GM15510 (cell line): Measurements from ENCODE around the gene SLC5A10.

Experiments
- POLR2A ChIP-seq: IDR thresholded peaks from 3 replicates; pipeline ENCODE4 v1.6.1; 2011; ENCODE audit warnings: borderline replicate concordance; ENCODE audit not compliant: insufficient read length; ENCODE audit errors: extremely low read depth

SLC5A10 gene

DNA sequence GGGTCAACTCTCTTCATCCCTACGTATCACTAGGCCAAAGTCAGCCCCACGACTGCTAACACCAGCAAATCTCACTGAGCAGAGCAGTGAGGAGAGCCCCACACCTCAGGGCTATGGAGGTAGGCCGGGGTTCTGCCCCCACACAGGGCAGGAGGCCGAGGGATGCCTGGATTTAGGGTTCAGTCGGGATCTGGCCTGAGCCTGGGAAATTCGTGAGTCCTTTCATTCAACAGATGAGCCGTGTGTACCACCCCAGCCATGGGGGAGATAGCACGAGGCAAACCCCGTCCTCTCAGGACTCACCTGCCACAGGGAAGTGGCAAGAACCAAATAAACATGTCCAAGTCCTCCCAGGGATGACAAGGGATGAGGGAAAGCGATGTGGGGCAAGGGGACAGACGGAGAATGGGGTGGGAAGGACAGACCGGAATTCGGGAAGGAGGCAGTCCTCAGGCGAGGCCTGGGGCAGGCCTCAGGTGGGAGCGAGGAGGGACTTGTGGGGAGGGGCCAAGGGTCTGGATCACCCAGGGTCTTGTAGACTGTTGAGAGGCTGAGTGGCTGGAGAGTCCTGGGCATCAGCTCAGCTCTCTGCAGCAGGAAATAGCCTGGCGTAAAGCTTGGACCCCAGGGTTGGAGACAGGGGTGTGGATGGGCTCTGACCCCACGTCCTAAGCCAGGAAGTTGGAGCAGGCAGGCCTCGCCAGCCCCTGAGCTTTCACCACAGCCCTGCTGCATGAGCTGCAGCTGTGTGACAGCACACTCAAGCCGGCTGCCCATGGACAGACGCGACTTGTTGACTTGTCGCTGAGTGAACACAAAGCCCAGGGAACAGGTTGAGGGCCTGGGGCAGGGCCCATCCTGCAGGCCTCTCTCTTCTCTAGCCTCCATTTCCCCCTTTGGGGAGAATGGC lies 60.5 kb downstream of the SLC5A10 start:
- no peak for TF ChIP-seq POLR2A

- TF ChIP-seq POLR2A: no peak
These were observed 61.3 kb downstream of the SLC5A10 start for GRCh38 chr17:19013226-19013625.

DNA sequence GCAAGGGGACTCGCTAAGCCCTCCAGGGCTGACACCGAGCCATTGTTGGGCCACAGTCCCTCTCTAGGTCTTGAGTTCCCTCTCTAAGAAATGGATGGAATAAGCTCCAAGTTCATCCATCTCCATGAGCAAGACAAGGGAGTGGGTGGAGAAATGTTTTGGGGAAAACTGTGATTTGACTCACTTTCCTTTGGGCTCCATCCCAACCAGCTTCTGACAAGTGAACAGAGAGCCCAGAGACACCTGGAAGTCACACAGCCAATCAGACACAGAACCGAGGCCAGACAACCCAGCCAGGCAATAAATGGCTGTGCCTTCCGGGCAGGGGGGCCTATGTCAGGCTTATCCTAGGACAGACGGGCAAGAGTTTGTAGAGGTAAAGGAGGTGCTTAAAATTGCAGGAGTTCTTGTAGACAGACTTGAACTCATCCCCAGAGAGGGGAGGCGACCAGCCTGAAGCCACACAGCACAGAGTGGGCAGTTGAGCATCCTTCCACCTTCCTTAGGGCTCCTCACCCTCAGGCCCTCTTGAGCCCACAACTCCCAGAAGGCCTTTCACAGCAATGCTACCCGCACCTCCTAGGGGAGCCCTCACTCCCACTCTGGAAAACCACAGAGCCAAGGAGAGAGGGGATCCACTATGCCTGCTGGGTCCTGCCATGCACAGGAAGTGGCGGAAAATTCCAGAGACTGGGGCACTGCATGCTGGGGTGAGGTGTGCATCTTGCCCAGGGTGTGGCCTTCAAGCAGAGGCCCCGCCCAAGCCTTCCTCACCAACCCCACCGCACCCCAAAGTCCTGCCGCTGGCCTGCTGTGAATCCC lies 62.1 kb downstream of the SLC5A10 start:
- TF ChIP-seq POLR2A: no peak

DNA sequence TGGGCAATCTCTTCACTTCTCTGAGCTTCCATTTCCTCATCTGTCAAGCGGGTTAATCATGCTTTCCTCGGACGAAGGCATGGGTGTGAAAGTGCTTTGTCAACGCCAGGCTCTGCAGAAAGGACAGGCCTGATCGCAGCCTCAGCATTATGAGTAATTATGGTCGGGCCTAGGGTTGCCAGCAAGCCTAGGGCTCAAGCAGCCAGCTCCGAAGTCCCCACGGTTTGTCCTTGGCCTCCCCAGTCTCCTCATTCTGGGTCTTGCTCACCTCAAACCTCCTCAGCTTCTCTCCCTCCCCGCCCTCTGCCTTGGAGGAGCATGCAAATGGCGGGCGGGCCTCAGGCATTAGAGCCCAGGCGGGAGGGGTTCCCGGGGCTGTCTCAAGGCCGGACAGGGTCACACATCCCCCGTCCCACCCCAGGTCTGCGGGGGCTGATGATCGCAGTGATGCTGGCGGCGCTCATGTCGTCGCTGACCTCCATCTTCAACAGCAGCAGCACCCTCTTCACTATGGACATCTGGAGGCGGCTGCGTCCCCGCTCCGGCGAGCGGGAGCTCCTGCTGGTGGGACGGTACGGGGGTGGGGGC lies 62.8 kb downstream of the SLC5A10 start:
- TF ChIP-seq POLR2A: no peak

GRCh38 chr17:19015428-19015827 lies 63.5 kb downstream of the SLC5A10 start:
- TF ChIP-seq POLR2A: no peak

DNA sequence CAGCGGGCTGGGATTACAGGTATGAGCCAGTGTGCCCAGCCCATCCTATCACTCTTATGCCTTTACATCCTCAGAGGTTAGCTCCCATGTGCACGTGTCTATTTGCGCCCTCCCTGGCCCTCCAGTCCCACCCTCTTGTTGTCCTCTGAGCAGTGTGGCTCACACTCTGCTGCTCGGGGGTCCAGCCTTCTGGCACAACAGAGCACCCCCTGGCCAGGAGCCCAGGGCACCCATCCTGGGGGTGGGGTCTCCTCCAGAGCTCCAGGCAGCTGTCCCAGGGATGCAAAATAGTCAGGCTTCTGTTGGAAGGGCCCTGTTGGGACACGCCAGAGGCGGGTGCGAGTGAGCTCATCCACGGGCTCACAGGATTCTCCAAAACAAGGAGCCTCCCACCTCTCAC lies 64.3 kb downstream of the SLC5A10 start:
- TF ChIP-seq POLR2A: no peak

- no peak for TF ChIP-seq POLR2A
These were observed 64.9 kb downstream of the SLC5A10 start for GRCh38 chr17:19016881-19017280.

- TF ChIP-seq POLR2A: no peak
These were observed 65.4 kb downstream of the SLC5A10 start for GRCh38 chr17:19017401-19017800.

DNA sequence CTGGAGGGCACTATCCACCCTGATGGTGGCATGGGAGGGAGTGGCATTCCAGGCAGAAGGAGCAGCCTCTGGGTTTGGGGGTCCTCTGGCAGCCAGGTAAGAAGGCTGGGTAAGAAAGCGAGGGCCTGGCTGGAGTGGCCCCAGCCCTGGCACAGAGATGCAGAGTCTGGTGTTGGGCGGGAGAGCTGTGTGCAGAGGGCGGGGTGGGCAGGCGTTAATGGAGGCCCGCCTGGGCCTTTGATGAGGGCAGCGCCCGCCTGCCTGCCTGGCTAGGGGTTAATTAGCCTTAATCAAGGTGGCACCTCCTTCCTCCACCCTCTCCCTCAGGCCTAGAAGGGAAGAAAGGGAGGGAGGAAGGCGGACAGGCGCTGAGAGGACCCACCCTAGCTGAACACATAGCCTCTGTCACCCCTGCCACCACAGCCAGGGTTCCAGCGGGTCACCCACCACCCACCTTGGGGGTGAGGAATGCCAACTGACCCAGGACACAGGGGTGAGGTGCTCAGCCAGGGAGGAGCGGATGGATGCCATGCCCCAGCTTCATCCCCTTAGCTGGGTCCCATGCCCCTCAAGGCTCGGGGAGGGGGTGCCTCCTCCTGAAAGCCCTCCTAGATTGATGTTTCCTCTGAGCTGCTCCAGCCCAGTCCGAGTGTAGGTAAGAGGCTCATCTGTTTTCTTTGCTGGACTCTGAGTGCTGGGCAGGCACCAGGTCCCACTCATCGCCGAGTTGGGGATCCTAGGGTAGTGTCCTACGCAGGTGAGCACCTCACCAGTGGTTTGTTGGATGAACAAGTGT lies 66.0 kb downstream of the SLC5A10 start:
- TF ChIP-seq POLR2A: no peak

- TF ChIP-seq POLR2A: no peak
These were observed 66.6 kb downstream of the SLC5A10 start for GRCh38 chr17:19018600-19018950.

DNA sequence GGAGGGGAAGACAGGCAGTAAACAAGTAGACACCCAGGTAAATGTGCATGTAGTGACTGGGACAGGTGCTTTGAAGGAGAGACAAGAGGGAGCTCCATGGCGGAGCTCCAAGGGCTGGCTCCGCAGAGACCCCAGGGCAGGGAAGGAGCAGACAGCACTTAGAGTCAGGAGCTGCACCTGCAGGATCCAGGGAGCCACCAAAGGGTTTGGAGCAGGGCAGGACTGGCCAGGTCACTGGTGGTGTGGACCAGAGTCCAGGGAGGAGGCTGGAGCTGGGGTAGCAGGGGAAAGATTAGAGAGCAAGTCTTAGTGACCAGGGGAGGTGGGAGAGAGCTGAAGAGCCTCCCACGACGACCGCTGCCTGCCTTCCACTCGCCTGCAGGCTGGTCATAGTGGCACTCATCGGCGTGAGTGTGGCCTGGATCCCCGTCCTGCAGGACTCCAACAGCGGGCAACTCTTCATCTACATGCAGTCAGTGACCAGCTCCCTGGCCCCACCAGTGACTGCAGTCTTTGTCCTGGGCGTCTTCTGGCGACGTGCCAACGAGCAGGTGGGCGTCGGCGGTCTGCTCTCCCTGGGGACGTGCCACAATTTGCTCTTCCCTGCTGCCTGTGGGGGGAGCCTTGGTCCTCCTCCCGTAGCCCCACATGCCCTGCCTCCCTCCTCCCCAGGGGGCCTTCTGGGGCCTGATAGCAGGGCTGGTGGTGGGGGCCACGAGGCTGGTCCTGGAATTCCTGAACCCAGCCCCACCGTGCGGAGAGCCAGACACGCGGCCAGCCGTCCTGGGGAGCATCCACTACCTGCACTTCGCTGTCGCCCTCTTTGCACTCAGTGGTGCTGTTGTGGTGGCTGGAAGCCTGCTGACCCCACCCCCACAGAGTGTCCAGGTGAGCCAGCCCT lies 67.3 kb downstream of the SLC5A10 start:
- TF ChIP-seq POLR2A: peak; percentile 7

GRCh38 chr17:19020016-19020415 lies 68.1 kb downstream of the SLC5A10 start:
- no peak for TF ChIP-seq POLR2A

DNA sequence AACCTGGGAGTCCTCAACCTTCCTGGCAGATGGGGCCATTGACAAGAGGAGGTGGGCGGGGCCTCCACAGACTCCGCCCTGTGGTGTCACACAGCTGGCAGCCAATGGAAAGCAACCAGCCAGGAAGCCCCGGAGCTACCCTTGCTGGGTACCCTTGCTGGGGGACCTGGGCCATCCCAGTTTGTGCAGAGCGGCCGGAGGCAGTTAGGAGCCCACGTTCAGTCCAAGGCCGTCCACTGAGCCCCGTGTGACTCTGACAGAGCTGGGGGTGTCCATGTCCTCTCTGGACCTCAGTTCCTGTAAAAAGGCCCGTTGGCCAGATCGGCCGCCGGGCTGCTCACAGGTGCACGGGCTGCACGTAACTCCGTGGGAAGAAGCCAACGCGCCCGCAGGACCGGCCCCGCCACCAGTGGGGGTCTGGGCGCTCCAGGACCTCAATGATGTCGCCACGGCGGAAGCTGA lies 69.7 kb downstream of the SLC5A10 start:
- TF ChIP-seq POLR2A: no peak
